WTC11 (cell line): ENCODE measurements around the gene ZNF782.

Experiments used
- AFF4 ChIP-seq: sonication (generic); formaldehyde crosslinking; IDR thresholded peaks from 2 replicates; pipeline ENCODE4 v1.8.1; 2023; ENCODE audit warnings: mild to moderate bottlenecking, missing genetic modification reagents, borderline replicate concordance
- CTCF ChIP-seq: fragments of 200-600 bp; IDR thresholded peaks from 2 replicates; pipeline ENCODE4 v1.8.0; 2022; ENCODE audit warnings: antibody characterized with exemption
- FOXK1 ChIP-seq: sonication (generic); formaldehyde crosslinking; IDR thresholded peaks from 2 replicates; pipeline ENCODE4 v1.8.0; 2022; ENCODE audit warnings: mild to moderate bottlenecking, moderate library complexity, missing genetic modification reagents
- SP1 ChIP-seq: sonication (generic); formaldehyde crosslinking; conservative IDR thresholded peaks from 2 replicates; pipeline ENCODE4 v1.8.1; 2022; ENCODE audit warnings: missing genetic modification reagents
- USF1 ChIP-seq: sonication (generic); formaldehyde crosslinking; IDR thresholded peaks from 2 replicates; pipeline ENCODE4 v1.8.0; 2022; ENCODE audit warnings: mild to moderate bottlenecking, missing genetic modification reagents
- USF2 ChIP-seq: sonication (generic); formaldehyde crosslinking; IDR thresholded peaks from 2 replicates; pipeline ENCODE4 v1.8.1; 2023; ENCODE audit warnings: mild to moderate bottlenecking, missing genetic modification reagents, moderate library complexity
- ZNF512 ChIP-seq: sonication (generic); formaldehyde crosslinking; IDR thresholded peaks from 2 replicates; pipeline ENCODE4 v1.8.1; 2022; ENCODE audit warnings: missing genetic modification reagents, borderline replicate concordance

GRCh38 chr9:96844040-96844439 lies 10.3 kb downstream of the ZNF782 start:
- TF ChIP-seq CTCF (no peak), FOXK1 (CRISPR knock-in tag) (no peak), SP1 (CRISPR knock-in tag) (no peak), USF2 (CRISPR knock-in tag) (no peak), USF1 (CRISPR knock-in tag) (no peak), ZNF512 (no peak), AFF4 (CRISPR knock-in tag) (no peak)
